ENCODE data around the gene PANX2.

PANX2 gene

GRCh38 chr22:50171965-50172421 is 1.5 kb downstream of the PANX2 start:
- Histone ChIP-seq H3K9me3 (no peaks in the 10 kb centered on the region), H3K4me1 (peaks cover 58% of the 10 kb centered on the region), H3K27ac (no peak overlapping the region), H3K27me3 (peaks cover 53% of the 10 kb centered on the region), H3K4me3 (no peak overlapping the region), H3K36me3 (no peaks in the 10 kb centered on the region), H4K20me1 (peaks cover 25% of the 10 kb centered on the region), H3K9ac (no peak overlapping the region), H3K4me2 (peak overlapping the region; percentile 83)
- TF ChIP-seq Cebpa-rat (IDR thresholded peaks at IDR 0.05): no peak

GRCh38 chr22:50173311-50173982 is 2.9 kb downstream of the PANX2 start:
- H3K4me1 ChIP-seq: peaks cover 70% of the 10 kb centered on the region
- H3K4me3 ChIP-seq: no peak overlapping the region
- peak overlapping the region; percentile 83 for H3K4me2 ChIP-seq
- no peak overlapping the region for H3K9ac ChIP-seq
- no peak for TF ChIP-seq Cebpa-rat (IDR thresholded peaks at IDR 0.05)
- H3K27ac ChIP-seq: no peak overlapping the region
- H4K20me1 ChIP-seq: peaks cover 25% of the 10 kb centered on the region
- H3K27me3 ChIP-seq: peaks cover 39% of the 10 kb centered on the region
- H3K36me3 ChIP-seq: no peaks in the 10 kb centered on the region
- H3K9me3 ChIP-seq: no peaks in the 10 kb centered on the region

GRCh38 chr22:50173983-50174355 is 3.4 kb downstream of the PANX2 start:
- Histone ChIP-seq H3K4me1 (peaks cover 75% of the 10 kb centered on the region), H3K4me2 (peak overlapping the region; percentile 83), H3K27me3 (peaks cover 38% of the 10 kb centered on the region), H4K20me1 (peaks cover 25% of the 10 kb centered on the region), H3K9me3 (no peaks in the 10 kb centered on the region), H3K36me3 (no peaks in the 10 kb centered on the region), H3K27ac (no peak overlapping the region), H3K4me3 (no peak overlapping the region), H3K9ac (no peak overlapping the region)
- TF ChIP-seq Cebpa-rat (IDR thresholded peaks at IDR 0.05): no peak

GRCh38 chr22:50174382-50175190 is 4.1 kb downstream of the PANX2 start:
- TF ChIP-seq Cebpa-rat (IDR thresholded peaks at IDR 0.05): no peak
- no peaks in the 10 kb centered on the region for H3K9me3 ChIP-seq
- H3K36me3 ChIP-seq: no peaks in the 10 kb centered on the region
- H3K4me1 ChIP-seq: peaks cover 81% of the 10 kb centered on the region
- H3K27ac ChIP-seq: no peak overlapping the region
- peaks cover 31% of the 10 kb centered on the region for H3K27me3 ChIP-seq
- H4K20me1 ChIP-seq: peaks cover 25% of the 10 kb centered on the region
- peak overlapping the region; percentile 83; the same call in 1 of the 2 replicates for H3K4me2 ChIP-seq
- no peak overlapping the region for H3K4me3 ChIP-seq
- H3K9ac ChIP-seq: no peak overlapping the region

- Histone ChIP-seq H3K27ac (no peak overlapping the region), H3K4me3 (no peak overlapping the region), H3K36me3 (no peaks in the 10 kb centered on the region), H3K9ac (no peak overlapping the region), H3K4me2 (no peak overlapping the region), H3K4me1 (peaks cover 87% of the 10 kb centered on the region), H3K9me3 (no peaks in the 10 kb centered on the region), H4K20me1 (peaks cover 25% of the 10 kb centered on the region), H3K27me3 (peaks cover 26% of the 10 kb centered on the region)
- no peak for TF ChIP-seq Cebpa-rat (IDR thresholded peaks at IDR 0.05)
Observed at GRCh38 chr22:50175191-50175461, 4.6 kb downstream of the PANX2 start.

- Histone ChIP-seq H3K4me2 (peak overlapping the region; percentile 79), H3K9ac (no peak overlapping the region), H3K4me3 (no peak overlapping the region), H3K4me1 (peaks cover 92% of the 10 kb centered on the region), H3K36me3 (no peaks in the 10 kb centered on the region), H3K9me3 (no peaks in the 10 kb centered on the region), H3K27ac (0 out of 2 replicates have a peak overlapping the region, but pooled peaks have one; percentile 23), H3K27me3 (peaks cover 17% of the 10 kb centered on the region), H4K20me1 (peaks cover 20% of the 10 kb centered on the region)
- no peak for TF ChIP-seq Cebpa-rat (IDR thresholded peaks at IDR 0.05)
Observed at GRCh38 chr22:50175921-50176849, 5.7 kb downstream of the PANX2 start.

GRCh38 chr22:50176850-50177536 is 6.5 kb downstream of the PANX2 start:
- no peaks in the 10 kb centered on the region for H3K36me3 ChIP-seq
- H3K9me3 ChIP-seq: no peaks in the 10 kb centered on the region
- H4K20me1 ChIP-seq: peaks cover 12% of the 10 kb centered on the region
- peak overlapping the region; percentile 79 for H3K4me2 ChIP-seq
- H3K4me1 ChIP-seq: peaks cover 85% of the 10 kb centered on the region
- TF ChIP-seq Cebpa-rat (IDR thresholded peaks at IDR 0.05): no peak
- H3K9ac ChIP-seq: no peak overlapping the region
- H3K27me3 ChIP-seq: peaks cover 9% of the 10 kb centered on the region
- H3K4me3 ChIP-seq: no peak overlapping the region
- H3K27ac ChIP-seq: no peak overlapping the region

DNA sequence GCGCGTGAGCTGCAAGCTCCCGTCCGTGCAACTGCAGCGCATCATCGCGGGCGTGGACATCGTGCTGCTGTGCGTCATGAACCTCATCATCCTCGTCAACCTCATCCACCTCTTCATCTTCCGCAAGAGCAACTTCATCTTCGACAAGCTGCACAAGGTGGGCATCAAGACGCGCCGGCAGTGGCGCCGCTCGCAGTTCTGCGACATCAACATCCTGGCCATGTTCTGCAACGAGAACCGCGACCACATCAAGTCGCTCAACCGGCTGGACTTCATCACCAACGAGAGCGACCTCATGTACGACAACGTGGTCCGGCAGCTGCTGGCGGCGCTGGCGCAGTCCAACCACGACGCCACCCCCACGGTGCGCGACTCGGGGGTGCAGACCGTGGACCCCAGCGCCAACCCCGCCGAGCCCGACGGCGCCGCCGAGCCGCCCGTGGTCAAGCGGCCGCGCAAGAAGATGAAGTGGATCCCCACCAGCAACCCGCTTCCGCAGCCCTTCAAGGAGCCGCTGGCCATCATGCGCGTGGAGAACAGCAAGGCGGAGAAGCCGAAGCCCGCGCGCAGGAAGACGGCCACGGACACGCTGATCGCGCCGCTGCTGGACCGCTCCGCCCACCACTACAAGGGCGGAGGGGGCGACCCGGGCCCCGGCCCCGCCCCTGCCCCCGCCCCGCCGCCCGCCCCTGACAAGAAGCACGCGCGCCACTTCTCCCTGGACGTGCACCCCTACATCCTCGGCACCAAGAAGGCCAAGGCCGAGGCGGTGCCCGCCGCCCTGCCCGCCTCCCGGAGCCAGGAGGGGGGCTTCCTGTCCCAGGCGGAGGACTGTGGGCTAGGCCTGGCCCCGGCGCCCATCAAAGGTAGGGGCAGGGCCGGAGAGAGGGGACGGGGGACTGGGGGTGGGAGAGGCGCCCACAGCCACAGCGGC is 7.3 kb downstream of the PANX2 start:
- Histone ChIP-seq H3K9me3 (no peaks in the 10 kb centered on the region), H3K9ac (no peak overlapping the region), H3K36me3 (no peaks in the 10 kb centered on the region), H3K4me1 (peaks cover 85% of the 10 kb centered on the region), H3K4me3 (no peak overlapping the region), H3K27ac (no peak overlapping the region), H3K4me2 (peak overlapping the region; percentile 88), H3K27me3 (0 out of 2 replicates have a peak, but pooled peaks cover 4% of the 10 kb centered on the region), H4K20me1 (peaks cover 7% of the 10 kb centered on the region)
- TF ChIP-seq Cebpa-rat (IDR thresholded peaks at IDR 0.05): no peak

Measured in BLaER1 (cell line).